GM12878 (cell line): ENCODE results near the gene LARGE1. TPM values are rescaled to one million over a fixed set of nuclear protein-coding genes. Genes with fewer than 3 reads are reported as not detected.

Experiments used
- ATAC-seq: fragments of 200-7000 bp; cut with Tn5 transposase; 3 replicates; pipeline ENCODE4 v1.9.1; 2020; ENCODE audit warnings: mild to moderate bottlenecking, moderate library complexity
- BruUV-seq: library from RNA; stranded (reverse); fragments of 400-500 nt; replicated peaks from 2 replicates; lab custom pipeline; 2021; lab: Mats Ljungman, UMichigan
- CTCF ChIA-PET: fragments of 300-600 bp; sonication (Branson Sonifier 250); formaldehyde crosslinking; extraction: SDS; loops from one replicate; lab custom pipeline; 2021; ENCODE audit warnings: inconsistent platforms; lab: Yijun Ruan, JAX
- POLR2A ChIA-PET: fragments of 350-600 bp; formaldehyde crosslinking; extraction: SDS; loops from one replicate; lab custom pipeline; 2021; ENCODE audit warnings: inconsistent platforms; lab: Charles Lee
- RAD21 ChIA-PET: fragments of 300-600 bp; sonication (Branson Sonifier 250); formaldehyde crosslinking; loops from one replicate; lab custom pipeline; 2023; ENCODE audit warnings: antibody characterized with exemption; ENCODE audit not compliant: unreplicated experiment; lab: Charles Lee
- SMC1A ChIA-PET: fragments of 300-600 bp; sonication (Branson Sonifier 250); formaldehyde crosslinking; loops from one replicate; lab custom pipeline; 2023; ENCODE audit not compliant: unreplicated experiment, uncharacterized antibody; lab: Charles Lee
- DNase-seq: peaks from one replicate; pipeline ENCODE4 v3.0.0-alpha.2; 2011; ENCODE audit warnings: low read depth, low spot score
- FAIRE-seq: peaks from 3 replicates; lab custom pipeline; 2011; peaks lifted over from hg19 to GRCh38; lab: Jason Lieb, UNC
- H2AFZ ChIP-seq: 2 replicates; pipeline ENCODE4 v1.6.0; 2011; ENCODE audit warnings: low read depth, low read length, control low read depth; ENCODE audit not compliant: control insufficient read depth
- H3K27ac ChIP-seq: 2 replicates; pipeline ENCODE4 v1.5.1; 2011; ENCODE audit warnings: control low read depth; ENCODE audit not compliant: control insufficient read depth, insufficient read depth
- H3K27me3 ChIP-seq, 2 experiments: replicated peaks in 1 of 2; 2 replicates each; pipeline versions ENCODE4 v1.6.0 to v1.6.1; 2011; ENCODE audit warnings: low read length in 1 of 2; ENCODE audit not compliant: control insufficient read depth in 2 of 2, insufficient read depth in 2 of 2
- H3K36me3 ChIP-seq, 2 experiments: 2 replicates each; pipeline ENCODE4 v1.5.1; 2011; ENCODE audit warnings: low read length in 1 of 2; ENCODE audit not compliant: control insufficient read depth in 2 of 2, insufficient read depth in 2 of 2
- H3K4me1 ChIP-seq: 2 replicates; pipeline ENCODE4 v1.6.1; 2011; ENCODE audit warnings: mild to moderate bottlenecking, low read length, moderate library complexity, mixed read lengths; ENCODE audit not compliant: control insufficient read depth, insufficient read depth
- H3K4me2 ChIP-seq: 2 replicates; pipeline ENCODE4 v1.6.0; 2011; ENCODE audit warnings: control low read depth; ENCODE audit not compliant: control insufficient read depth, insufficient read depth
- H3K4me3 ChIP-seq: fragments of 200-600 bp; sonication (generic); 2 replicates; pipeline ENCODE4 v1.5.1; 2016
- H3K79me2 ChIP-seq: 2 replicates; pipeline ENCODE4 v1.6.0; 2011; ENCODE audit warnings: low read length; ENCODE audit not compliant: control insufficient read depth, insufficient read depth
- H3K9ac ChIP-seq: 2 replicates; pipeline ENCODE4 v1.8.0; 2011; ENCODE audit warnings: low read length, control low read depth, mixed read lengths; ENCODE audit not compliant: control insufficient read depth, insufficient read depth
- H3K9me3 ChIP-seq: replicated peaks from 3 replicates; pipeline ENCODE4 v1.5.1; 2011; ENCODE audit warnings: mild to moderate bottlenecking, low read length; ENCODE audit not compliant: control insufficient read depth, insufficient read depth
- H4K20me1 ChIP-seq: 2 replicates; pipeline ENCODE4 v1.6.0; 2011; ENCODE audit not compliant: control insufficient read depth, insufficient read depth
- BACH1 ChIP-seq: fragments of 450-650 bp; IDR thresholded peaks from 2 replicates; pipeline ENCODE4 v1.6.1; 2017; ENCODE audit warnings: mild to moderate bottlenecking, borderline replicate concordance
- GATAD2B ChIP-seq: fragments of 450-650 bp; conservative IDR thresholded peaks from 2 replicates; pipeline ENCODE4 v1.6.1; 2017; ENCODE audit warnings: low read depth, mild to moderate bottlenecking, moderate library complexity
- KLF5 ChIP-seq: fragments of 450-650 bp; IDR thresholded peaks from 2 replicates; pipeline ENCODE4 v1.6.1; 2014; ENCODE audit warnings: mild to moderate bottlenecking; ENCODE audit not compliant: partially characterized antibody
- NFXL1 ChIP-seq: fragments of 450-650 bp; IDR thresholded peaks from 2 replicates; pipeline ENCODE4 v1.6.1; 2017; ENCODE audit warnings: antibody characterized with exemption, mild to moderate bottlenecking, borderline replicate concordance
- NFYB ChIP-seq: IDR thresholded peaks from 2 replicates; pipeline ENCODE4 v1.6.1; 2011; ENCODE audit warnings: low read depth, mild to moderate bottlenecking, low read length, improper control_type of control experiment, moderate library complexity; ENCODE audit not compliant: insufficient read depth
- SPI1 ChIP-seq: IDR thresholded peaks from 2 replicates; pipeline ENCODE4 v1.6.1; 2011; ENCODE audit warnings: low read depth, mild to moderate bottlenecking, low read length, moderate library complexity, borderline replicate concordance; ENCODE audit not compliant: insufficient read depth
- YBX1 ChIP-seq: fragments of 450-650 bp; IDR thresholded peaks from 2 replicates; pipeline ENCODE4 v1.6.1; 2016; ENCODE audit warnings: antibody characterized with exemption
- ZBTB33 ChIP-seq: fragments of 450-650 bp; IDR thresholded peaks from 2 replicates; pipeline ENCODE4 v1.6.1; 2017; ENCODE audit warnings: mild to moderate bottlenecking
- WGBS: methylation state at CpG from one replicate; pipeline ENCODE4 v1.1.6; 2016; ENCODE audit warnings: low lambda C conversion rate; ENCODE audit not compliant: insufficient replicate concordance, insufficient coverage; ENCODE audit errors: missing lambda C conversion rate; 5-methylcytosine and 5-hydroxymethylcytosine counted together
- in situ Hi-C: fragments of 300-500 bp; cut with MboI; formaldehyde crosslinking; loops from 9 replicates; pipeline ENCODE4 v1.14.3; 2018; ENCODE audit warnings: mixed read lengths
- intact Hi-C: fragments of 100-400 bp; cut with micrococcal nuclease; formaldehyde crosslinking; loops from one replicate; pipeline ENCODE4 v1.14.2; 2022; ENCODE audit not compliant: unreplicated experiment
- polyA plus RNA-seq, 11 experiments: library from polyadenylated mRNA; depleted of rRNA in 4 of 11; unstranded in 6 of 11; stranded (reverse) in 5 of 11; fragments of >200 nt; fragmentation: Nextera tagmentation in 4 of 11; fragmentation: Illumina TruSeq in 1 of 11; extraction: Ambion mirVana in 4 of 11; extraction: Trizol in 1 of 11; gene quantifications; 1 replicate in 1 of 11; 2 replicates in 10 of 11; pipeline versions ENCODE4 v1.2.1 to v1.2.3, GENCODE V29; 2011 to 2016; ENCODE audit warnings: inconsistent platforms in 2 of 11, missing spikeins in 2 of 11, low read depth in 1 of 11
- total RNA-seq, 4 experiments: library from RNA; depleted of rRNA in 3 of 4; stranded (reverse); fragments of >200 nt in 3 of 4; fragmentation: Illumina TruSeq in 1 of 4; extraction: Trizol in 1 of 4; gene quantifications; 2 replicates each; pipeline versions ENCODE4 v1.2.1 to v1.2.3, GENCODE V29; 2013 to 2021
- TF ChIP-seq, protein P1 (sequence below): IDR thresholded peaks from 2 replicates; pipeline ENCODE4 v1.6.1; 2012; ENCODE audit warnings: low read depth, low read length, improper control_type of control experiment
- TF ChIP-seq, protein P2 (sequence below): IDR thresholded peaks from 2 replicates; pipeline ENCODE4 v1.6.1; 2012; ENCODE audit warnings: low read depth, low read length, improper control_type of control experiment

The LARGE1 gene
- total and polyA plus RNA-seq, 10 of the 15 experiments (the other 5 are each of a cell fraction or from before 2014, with no cell fraction given), result 3.2 to 41.4 (median 17.3) TPM

DNA sequence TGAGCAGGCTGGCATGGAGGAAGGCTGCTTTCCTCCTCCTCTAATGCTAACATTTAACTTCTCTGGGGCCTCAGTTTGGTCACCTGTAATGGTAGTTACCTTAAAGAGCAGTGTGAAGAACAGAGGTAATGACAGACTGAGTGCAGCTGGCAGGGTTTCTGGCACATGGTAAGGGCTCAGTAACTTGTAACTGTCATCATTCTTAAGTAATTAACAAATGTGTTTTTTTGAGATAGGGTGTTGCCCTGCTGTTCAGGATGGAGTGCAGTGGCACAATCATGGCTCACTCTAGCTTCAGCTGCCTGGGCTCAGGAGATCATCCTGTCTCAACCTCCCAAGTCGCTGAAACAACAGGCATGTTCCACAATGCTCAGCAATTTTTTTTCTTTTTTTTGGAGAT lies 620.1 kb downstream of the LARGE1 start:
- Histone ChIP-seq H3K9me3 (no peaks in the 10 kb centered on the region), H3K36me3 (peaks cover 0 to 3% of the 10 kb centered on the region in 2 experiments; a peak in 1 of 4 replicates), H3K27ac (peak overlapping the region; percentile 86), H3K4me3 (peak overlapping the region; percentile 45; the same call in 1 of the 2 replicates), H2AFZ (no peak overlapping the region), H3K27me3 (no peaks in the 10 kb centered on the region), H3K79me2 (no peaks in the 10 kb centered on the region), H3K9ac (peak overlapping the region; percentile 43), H3K4me2 (peak overlapping the region; percentile 72), H3K4me1 (peaks cover 50% of the 10 kb centered on the region), H4K20me1 (no peaks in the 10 kb centered on the region)
- DNase-seq (peak; percentile 24), ATAC-seq (peak; percentile 20), FAIRE-seq (no peak)
- BruUV-seq, result TSS peak; percentile 97
- ChIA-PET POLR2A (interaction anchor here (0.9 to 1.7 kb wide), 8 partner anchors 13 to 622 kb away, joined by 3 to 9 read pairs (median 3); no protein-coding TSS in a partner anchor), CTCF (interaction anchor here (0.8 to 9.9 kb wide), 27 partner anchors 8 to 1721 kb away, joined by 3 to 157 read pairs (median 6); no protein-coding TSS in a partner anchor), SMC1A (interaction anchor here (0.7 to 7.5 kb wide), 30 partner anchors 12 to 1848 kb away, joined by 3 to 156 read pairs (median 6); no protein-coding TSS in a partner anchor), RAD21 (interaction anchor here (0.6 to 6.4 kb wide), 39 partner anchors 8 to 1953 kb away, joined by 3 to 167 read pairs (median 5); partner anchors contain the start of gene LARGE1)
- intact Hi-C loops (loop anchor here (1.0 to 10.0 kb wide), 3 partner anchors 172 to 1115 kb away; no protein-coding TSS in a partner anchor), in situ Hi-C loops (loop anchor here (5.0 to 10.0 kb wide), 4 partner anchors 217 to 1845 kb away; no protein-coding TSS in a partner anchor)
- 0% methylated on average over 1 of the region's 1 CpG for WGBS
- TF ChIP-seq BACH1, result no peak

DNA sequence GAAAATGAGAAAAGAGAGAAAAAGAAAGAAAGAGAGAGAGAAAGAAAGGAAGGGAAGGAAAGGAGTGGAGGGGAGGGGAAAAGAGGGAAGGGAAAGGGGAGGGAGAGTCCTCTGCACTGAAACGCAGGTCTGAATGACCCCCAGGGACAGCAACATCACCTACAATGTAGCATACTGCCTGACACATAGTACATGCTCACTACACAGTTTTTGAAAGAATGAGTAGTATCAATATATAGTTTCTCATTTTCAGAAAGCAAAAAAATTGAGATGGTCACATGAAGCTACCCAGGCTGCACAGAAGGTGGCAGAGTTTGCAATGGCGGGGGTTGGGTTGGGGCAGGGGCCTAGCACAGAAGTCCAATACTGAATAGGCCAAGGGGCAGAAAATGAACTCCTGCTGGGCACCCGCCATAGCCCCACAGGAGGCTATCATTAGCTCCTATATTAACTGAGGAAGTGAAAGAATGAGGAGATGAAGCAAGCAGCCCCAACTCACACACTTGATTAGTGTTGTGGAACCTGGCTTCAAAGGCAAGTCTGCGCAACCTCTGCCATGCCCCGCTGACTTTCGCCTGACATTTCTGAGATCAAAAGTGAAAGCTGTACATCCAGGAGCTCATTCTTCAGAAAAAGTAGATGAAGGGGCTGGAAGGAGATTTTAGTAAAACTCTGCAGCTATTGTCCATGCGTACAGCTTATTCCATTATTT lies 620.9 kb downstream of the LARGE1 start:
- peak overlapping the region; percentile 45; the same call in 1 of the 2 replicates for H3K4me3 ChIP-seq
- peak; percentile 98 for ATAC-seq
- H3K9me3 ChIP-seq, result no peaks in the 10 kb centered on the region
- H3K9ac ChIP-seq, result peak overlapping the region; percentile 43
- H3K79me2 ChIP-seq, result no peaks in the 10 kb centered on the region
- peak; percentile 81 for FAIRE-seq
- no TSS peak for BruUV-seq
- peak; percentile 95 for DNase-seq
- in situ Hi-C loops (no loop called here), intact Hi-C loops (loop anchor here (1.0 to 2.0 kb wide), 3 partner anchors 27 to 269 kb away; no protein-coding TSS in a partner anchor)
- ChIA-PET SMC1A (interaction anchor here (0.7 to 7.5 kb wide), 30 partner anchors 11 to 1849 kb away, joined by 3 to 156 read pairs (median 6); no protein-coding TSS in a partner anchor), CTCF (interaction anchor here (0.6 to 9.9 kb wide), 28 partner anchors 9 to 1722 kb away, joined by 3 to 157 read pairs (median 6); no protein-coding TSS in a partner anchor), RAD21 (interaction anchor here (0.6 to 6.4 kb wide), 39 partner anchors 9 to 624 kb away, joined by 3 to 167 read pairs (median 5); partner anchors contain the start of gene LARGE1), POLR2A (interaction anchor here (0.9 to 1.7 kb wide), 8 partner anchors 12 to 623 kb away, joined by 3 to 9 read pairs (median 3); no protein-coding TSS in a partner anchor)
- H3K36me3 ChIP-seq, result peaks cover 0 to 3% of the 10 kb centered on the region in 2 experiments; a peak in 1 of 4 replicates
- under 1% methylated on average over 7 of the region's 7 CpGs for WGBS
- peaks cover 50% of the 10 kb centered on the region for H3K4me1 ChIP-seq
- H2AFZ ChIP-seq, result no peak overlapping the region; the same call in 1 of the 2 replicates
- no peaks in the 10 kb centered on the region for H3K27me3 ChIP-seq
- no peaks in the 10 kb centered on the region for H4K20me1 ChIP-seq
- H3K4me2 ChIP-seq, result peak overlapping the region; percentile 72
- H3K27ac ChIP-seq, result peak overlapping the region; percentile 86
- TF ChIP-seq GATAD2B (no peak), NFYB (no peak), SPI1 (peak; percentile 99), YBX1 (no peak), NFXL1 (no peak), KLF5 (no peak), ZBTB33 (no peak)
- TF ChIP-seq, protein P1, sequence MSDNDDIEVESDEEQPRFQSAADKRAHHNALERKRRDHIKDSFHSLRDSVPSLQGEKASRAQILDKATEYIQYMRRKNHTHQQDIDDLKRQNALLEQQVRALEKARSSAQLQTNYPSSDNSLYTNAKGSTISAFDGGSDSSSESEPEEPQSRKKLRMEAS, result no peak
- TF ChIP-seq, protein P2, sequence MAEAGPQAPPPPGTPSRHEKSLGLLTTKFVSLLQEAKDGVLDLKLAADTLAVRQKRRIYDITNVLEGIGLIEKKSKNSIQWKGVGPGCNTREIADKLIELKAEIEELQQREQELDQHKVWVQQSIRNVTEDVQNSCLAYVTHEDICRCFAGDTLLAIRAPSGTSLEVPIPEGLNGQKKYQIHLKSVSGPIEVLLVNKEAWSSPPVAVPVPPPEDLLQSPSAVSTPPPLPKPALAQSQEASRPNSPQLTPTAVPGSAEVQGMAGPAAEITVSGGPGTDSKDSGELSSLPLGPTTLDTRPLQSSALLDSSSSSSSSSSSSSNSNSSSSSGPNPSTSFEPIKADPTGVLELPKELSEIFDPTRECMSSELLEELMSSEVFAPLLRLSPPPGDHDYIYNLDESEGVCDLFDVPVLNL, result no peak
